Measurements from ENCODE around the gene AFF3. TPM values are rescaled to one million over a fixed set of nuclear protein-coding genes. Genes with fewer than 3 reads are reported as not detected.

AFF3 gene
- total and polyA plus RNA-seq, 4 donors, result 0.48 to 5.3 (median 2.3) TPM

- WGBS, result 86% methylated on average over 6 of the region's 6 CpGs
- Histone ChIP-seq H3K27me3 (ENCODE audit: control insufficient read depth in 4 of 4, insufficient read depth in 4 of 4, low read length in 3 of 4) (no peaks in the 10 kb centered on the region), H3K4me3 (ENCODE audit: low read depth in 1 of 3, low read length in 3 of 3) (no peak overlapping the region), H3K9ac (ENCODE audit: low read depth in 1 of 2, low read length in 2 of 2) (no peak overlapping the region), H3K4me1 (ENCODE audit: control insufficient read depth in 4 of 4, insufficient read depth in 4 of 4, low read length in 3 of 4) (peaks cover 0 to 5% (median 3%) of the 10 kb centered on the region in 4 donors), H3K36me3 (ENCODE audit: control insufficient read depth in 4 of 4, insufficient read depth in 3 of 4, low read depth in 1 of 4, low read length in 3 of 4) (no peaks in the 10 kb centered on the region), H3K9me3 (ENCODE audit: control insufficient read depth in 4 of 4, low read length in 3 of 4) (no peaks in the 10 kb centered on the region), H3K27ac (ENCODE audit: low read depth in 1 of 2, low read length in 2 of 2) (no peak overlapping the region)
- no peak for TF ChIP-seq FOXA2 (IDR thresholded peaks at IDR 0.05)
- no peak for TF ChIP-seq YY1 (IDR thresholded peaks at IDR 0.05)
- TF ChIP-seq, protein P1, sequence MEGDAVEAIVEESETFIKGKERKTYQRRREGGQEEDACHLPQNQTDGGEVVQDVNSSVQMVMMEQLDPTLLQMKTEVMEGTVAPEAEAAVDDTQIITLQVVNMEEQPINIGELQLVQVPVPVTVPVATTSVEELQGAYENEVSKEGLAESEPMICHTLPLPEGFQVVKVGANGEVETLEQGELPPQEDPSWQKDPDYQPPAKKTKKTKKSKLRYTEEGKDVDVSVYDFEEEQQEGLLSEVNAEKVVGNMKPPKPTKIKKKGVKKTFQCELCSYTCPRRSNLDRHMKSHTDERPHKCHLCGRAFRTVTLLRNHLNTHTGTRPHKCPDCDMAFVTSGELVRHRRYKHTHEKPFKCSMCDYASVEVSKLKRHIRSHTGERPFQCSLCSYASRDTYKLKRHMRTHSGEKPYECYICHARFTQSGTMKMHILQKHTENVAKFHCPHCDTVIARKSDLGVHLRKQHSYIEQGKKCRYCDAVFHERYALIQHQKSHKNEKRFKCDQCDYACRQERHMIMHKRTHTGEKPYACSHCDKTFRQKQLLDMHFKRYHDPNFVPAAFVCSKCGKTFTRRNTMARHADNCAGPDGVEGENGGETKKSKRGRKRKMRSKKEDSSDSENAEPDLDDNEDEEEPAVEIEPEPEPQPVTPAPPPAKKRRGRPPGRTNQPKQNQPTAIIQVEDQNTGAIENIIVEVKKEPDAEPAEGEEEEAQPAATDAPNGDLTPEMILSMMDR (IDR thresholded peaks at IDR 0.05; ENCODE audit: low read depth, low read length, missing input control), result no peak
- TF ChIP-seq HNF4G (IDR thresholded peaks at IDR 0.05), result no peak
- TF ChIP-seq ATF3 (IDR thresholded peaks at IDR 0.05), result no peak
- TF ChIP-seq FOXA1 (IDR thresholded peaks at IDR 0.05), result no peak
- TF ChIP-seq JUND (IDR thresholded peaks at IDR 0.05), result no peak
- no peak for TF ChIP-seq RAD21 (IDR thresholded peaks at IDR 0.05)
- TF ChIP-seq GABPA (IDR thresholded peaks at IDR 0.05 in 1 of 2, conservative IDR thresholded peaks at IDR 0.05 in 1 of 2), result no peak
- TF ChIP-seq SP1 (IDR thresholded peaks at IDR 0.05), result no peak
- TF ChIP-seq, protein P2, sequence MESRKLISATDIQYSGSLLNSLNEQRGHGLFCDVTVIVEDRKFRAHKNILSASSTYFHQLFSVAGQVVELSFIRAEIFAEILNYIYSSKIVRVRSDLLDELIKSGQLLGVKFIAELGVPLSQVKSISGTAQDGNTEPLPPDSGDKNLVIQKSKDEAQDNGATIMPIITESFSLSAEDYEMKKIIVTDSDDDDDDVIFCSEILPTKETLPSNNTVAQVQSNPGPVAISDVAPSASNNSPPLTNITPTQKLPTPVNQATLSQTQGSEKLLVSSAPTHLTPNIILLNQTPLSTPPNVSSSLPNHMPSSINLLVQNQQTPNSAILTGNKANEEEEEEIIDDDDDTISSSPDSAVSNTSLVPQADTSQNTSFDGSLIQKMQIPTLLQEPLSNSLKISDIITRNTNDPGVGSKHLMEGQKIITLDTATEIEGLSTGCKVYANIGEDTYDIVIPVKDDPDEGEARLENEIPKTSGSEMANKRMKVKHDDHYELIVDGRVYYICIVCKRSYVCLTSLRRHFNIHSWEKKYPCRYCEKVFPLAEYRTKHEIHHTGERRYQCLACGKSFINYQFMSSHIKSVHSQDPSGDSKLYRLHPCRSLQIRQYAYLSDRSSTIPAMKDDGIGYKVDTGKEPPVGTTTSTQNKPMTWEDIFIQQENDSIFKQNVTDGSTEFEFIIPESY (IDR thresholded peaks at IDR 0.05), result no peak
- no peak for TF ChIP-seq NR2F2 (IDR thresholded peaks at IDR 0.05)
- TF ChIP-seq TAF1 (conservative IDR thresholded peaks at IDR 0.05), result no peak
- TF ChIP-seq RXRA (IDR thresholded peaks at IDR 0.05), result no peak
- no peak for TF ChIP-seq MAX (IDR thresholded peaks at IDR 0.05)
- TF ChIP-seq, protein P3, sequence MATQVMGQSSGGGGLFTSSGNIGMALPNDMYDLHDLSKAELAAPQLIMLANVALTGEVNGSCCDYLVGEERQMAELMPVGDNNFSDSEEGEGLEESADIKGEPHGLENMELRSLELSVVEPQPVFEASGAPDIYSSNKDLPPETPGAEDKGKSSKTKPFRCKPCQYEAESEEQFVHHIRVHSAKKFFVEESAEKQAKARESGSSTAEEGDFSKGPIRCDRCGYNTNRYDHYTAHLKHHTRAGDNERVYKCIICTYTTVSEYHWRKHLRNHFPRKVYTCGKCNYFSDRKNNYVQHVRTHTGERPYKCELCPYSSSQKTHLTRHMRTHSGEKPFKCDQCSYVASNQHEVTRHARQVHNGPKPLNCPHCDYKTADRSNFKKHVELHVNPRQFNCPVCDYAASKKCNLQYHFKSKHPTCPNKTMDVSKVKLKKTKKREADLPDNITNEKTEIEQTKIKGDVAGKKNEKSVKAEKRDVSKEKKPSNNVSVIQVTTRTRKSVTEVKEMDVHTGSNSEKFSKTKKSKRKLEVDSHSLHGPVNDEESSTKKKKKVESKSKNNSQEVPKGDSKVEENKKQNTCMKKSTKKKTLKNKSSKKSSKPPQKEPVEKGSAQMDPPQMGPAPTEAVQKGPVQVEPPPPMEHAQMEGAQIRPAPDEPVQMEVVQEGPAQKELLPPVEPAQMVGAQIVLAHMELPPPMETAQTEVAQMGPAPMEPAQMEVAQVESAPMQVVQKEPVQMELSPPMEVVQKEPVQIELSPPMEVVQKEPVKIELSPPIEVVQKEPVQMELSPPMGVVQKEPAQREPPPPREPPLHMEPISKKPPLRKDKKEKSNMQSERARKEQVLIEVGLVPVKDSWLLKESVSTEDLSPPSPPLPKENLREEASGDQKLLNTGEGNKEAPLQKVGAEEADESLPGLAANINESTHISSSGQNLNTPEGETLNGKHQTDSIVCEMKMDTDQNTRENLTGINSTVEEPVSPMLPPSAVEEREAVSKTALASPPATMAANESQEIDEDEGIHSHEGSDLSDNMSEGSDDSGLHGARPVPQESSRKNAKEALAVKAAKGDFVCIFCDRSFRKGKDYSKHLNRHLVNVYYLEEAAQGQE (IDR thresholded peaks at IDR 0.05), result no peak
- TF ChIP-seq EGR1 (IDR thresholded peaks at IDR 0.05; ENCODE audit: low read depth in 2 of 2), result no peak
- TF ChIP-seq HNF4A (conservative IDR thresholded peaks at IDR 0.05), result no peak
- DNase-seq (ENCODE audit: low spot score), result no peak
These were observed 597.8 kb downstream of the AFF3 start for GRCh38 chr2:99544608-99545007.

Measured in liver (tissue), 9 donors.